Smooth muscle cell of the brain vasculature (primary cell): ENCODE data around the gene GMPPB.
"Not testable (repeated sequence)": the region's sequence is repeated elsewhere in the genome, so short reads cannot be mapped to it uniquely, and the experiment has no call there.

Source experiments
- DNase-seq: peaks from one replicate; pipeline ENCODE4 v3.0.0-alpha.2; 2012; ENCODE audit warnings: low read depth, low spot score

GMPPB gene

DNA sequence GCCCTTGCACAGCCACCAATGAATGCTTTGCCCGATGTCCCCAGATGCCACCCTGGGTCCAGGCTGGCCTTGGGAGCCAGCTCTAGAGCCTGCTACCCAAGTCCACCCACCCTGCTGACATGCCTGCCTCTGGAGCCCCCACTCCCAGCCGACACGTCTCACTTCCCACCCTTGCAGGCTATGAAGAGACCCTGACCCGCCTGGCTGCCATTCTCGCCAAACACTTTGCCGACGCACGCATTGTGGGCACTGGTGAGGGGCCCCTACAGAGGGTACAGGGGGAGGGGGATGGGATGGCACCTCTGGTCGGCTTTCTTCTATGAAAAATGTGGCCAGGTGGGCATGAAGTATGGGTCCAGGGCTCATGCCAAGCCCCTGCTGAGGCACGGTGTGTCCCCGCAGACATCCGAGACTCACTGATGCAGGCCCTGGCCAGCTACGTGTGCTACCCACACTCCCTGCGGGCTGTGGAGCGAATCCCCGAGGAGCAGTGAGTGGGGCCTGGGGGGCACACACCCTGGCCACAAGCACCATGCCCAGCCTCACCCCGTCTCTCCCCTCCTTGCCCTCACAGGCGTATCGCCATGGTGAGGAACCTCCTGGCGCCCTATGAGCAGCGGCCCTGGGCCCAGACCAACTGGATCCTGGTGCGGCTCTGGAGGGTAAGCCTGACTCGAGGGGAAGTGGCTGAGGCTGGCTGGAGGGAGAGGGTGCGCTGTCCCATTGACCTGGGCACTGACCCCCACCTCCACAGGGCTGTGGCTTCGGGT is 10.2 kb downstream of the GMPPB start:
- no peak for DNase-seq

- DNase-seq: no peak
Measured at GRCh38 chr3:49712631-49713317, 11.0 kb downstream of the GMPPB start.

- DNase-seq: no peak
Measured at GRCh38 chr3:49712166-49712565, 11.6 kb downstream of the GMPPB start.

- no peak for DNase-seq
Measured at GRCh38 chr3:49711489-49711888, 12.3 kb downstream of the GMPPB start.

- DNase-seq: no peak
Measured at GRCh38 chr3:49709852-49710251, 13.9 kb downstream of the GMPPB start.

GRCh38 chr3:49707113-49707480 is 16.7 kb downstream of the GMPPB start:
- DNase-seq: no peak

- no peak for DNase-seq
Measured at GRCh38 chr3:49706456-49707112, 17.2 kb downstream of the GMPPB start.

DNA sequence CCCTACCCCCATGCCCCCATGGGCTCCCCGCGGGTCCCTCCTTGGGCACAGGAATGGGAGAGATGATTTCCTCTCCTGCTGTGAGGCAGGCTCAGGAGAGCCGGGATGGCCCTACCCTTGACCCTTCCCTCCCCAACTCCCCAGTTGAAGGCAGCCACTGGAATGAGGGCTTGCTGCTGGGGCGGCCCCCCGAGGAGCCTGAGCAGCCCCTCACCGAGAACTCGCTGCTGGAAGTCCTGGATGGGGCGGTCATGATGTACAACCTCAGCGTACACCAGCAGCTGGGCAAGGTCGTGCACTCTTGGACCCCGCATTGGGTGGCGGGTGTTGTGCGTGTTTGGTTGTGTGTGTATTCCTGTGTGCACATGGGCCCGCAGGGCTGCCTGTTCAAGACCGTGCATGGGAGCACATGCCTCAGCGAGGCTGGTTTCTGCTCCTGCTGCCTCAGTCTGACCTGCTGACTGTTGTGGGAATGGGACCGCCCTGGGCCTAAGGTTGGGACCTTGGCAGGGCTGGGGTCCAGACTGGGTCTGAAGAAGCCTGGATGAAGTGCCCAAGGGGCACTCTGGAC is 18.3 kb downstream of the GMPPB start:
- no peak for DNase-seq

GRCh38 chr3:49704629-49705028 is 19.1 kb downstream of the GMPPB start:
- no peak for DNase-seq

- DNase-seq: no peak
Measured at GRCh38 chr3:49703956-49704355, 19.8 kb downstream of the GMPPB start.

DNA sequence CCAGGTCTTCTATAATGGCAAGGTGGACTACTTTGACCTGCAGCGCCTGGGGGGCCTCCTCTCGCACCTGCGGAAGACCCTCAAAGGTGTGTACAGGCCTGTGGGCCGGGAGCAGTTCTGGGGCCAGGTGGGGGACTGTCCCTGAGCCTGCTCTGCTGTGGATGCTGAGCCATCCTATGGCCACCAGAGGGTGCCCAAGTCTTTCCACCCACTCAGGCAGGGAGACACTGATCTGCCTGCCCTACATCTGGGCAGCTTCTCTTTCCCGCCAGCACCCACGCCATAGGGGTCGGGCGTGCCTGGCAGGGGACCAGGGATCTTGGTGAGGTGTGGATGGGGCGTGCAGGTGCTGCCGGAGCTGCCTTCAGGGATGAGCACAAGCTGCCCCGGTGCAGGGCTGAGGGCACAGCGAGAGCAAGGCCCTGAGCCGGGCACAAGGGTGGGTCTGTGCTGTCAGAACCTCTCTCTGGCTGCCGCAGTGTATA is 20.3 kb downstream of the GMPPB start:
- no peak for DNase-seq

- no peak for DNase-seq
Measured at GRCh38 chr3:49702672-49703071, 21.1 kb downstream of the GMPPB start.

DNA sequence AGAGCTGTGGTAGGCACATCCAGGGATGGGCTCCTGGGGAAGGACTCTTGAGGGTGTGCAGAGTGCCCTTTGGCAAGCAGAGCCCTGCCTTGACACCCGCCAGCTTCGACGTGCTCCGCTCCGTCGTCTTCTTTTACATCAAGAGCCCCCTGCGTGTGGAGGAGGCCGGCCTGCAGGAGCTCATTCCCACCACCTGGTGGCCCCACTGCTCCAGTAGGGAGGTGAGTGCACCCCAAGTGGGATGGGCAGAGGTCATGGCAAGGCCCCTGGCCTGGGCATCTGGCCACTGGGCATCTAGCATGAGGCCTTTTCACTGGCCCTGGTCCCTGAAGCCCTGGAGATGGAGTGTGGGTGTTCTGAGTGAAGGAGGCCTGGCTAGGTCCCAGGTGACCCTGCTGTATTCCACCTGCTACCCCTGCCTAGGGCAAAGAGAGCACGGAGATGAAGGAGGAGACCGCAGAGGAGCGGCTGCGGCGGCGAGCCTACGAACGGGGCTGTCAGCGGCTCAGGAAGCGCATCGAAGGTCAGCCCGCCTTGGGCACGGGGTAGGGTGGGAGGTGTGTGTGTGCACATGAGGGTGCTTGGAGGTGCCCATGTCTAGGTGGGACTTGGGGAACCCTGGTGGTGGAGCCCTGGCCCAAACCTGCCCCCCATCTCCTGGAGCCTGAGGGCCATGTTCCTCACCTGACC is 22.2 kb downstream of the GMPPB start:
- no peak for DNase-seq

GRCh38 chr3:49700453-49701128 is 23.2 kb downstream of the GMPPB start:
- no peak for DNase-seq

- no peak for DNase-seq
Measured at GRCh38 chr3:49700014-49700413, 23.7 kb downstream of the GMPPB start.

GRCh38 chr3:49699281-49699979 is 24.3 kb downstream of the GMPPB start:
- no peak for DNase-seq

- not testable (repeated sequence) for DNase-seq
Measured at GRCh38 chr3:49695350-49696015, 28.3 kb downstream of the GMPPB start.

DNA sequence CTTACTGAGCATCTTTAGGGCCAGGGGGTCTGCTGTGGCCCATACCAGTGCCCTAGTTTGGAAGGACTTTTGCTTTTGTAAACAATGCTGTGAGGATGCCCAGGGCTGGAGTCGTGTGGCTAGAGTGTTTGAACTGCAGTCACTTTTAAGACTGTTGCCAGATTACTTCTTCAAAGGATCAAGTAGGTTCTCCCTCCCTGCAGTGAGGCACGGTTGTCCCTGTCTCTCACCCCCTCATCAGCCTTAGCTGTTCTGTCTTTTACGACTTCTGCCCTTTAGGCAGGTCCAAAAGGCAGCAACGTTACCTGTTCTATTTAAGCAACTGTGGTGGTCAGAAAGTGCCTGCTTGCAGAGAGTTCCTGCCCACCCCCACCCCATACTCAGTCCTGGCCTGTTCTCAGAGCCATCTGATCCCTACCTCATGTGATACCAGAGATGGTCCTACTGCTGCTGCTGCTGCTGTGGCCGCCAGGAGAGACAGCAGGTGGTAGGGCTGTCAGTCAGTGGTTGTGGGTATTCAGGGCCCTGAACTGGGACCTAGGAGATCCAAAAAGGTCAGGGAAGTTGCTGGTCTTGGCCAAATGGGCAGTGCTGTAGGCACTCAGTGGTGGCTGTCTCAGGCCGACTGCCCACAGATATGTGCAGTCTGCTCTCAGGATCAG is 29.2 kb downstream of the GMPPB start:
- not testable (repeated sequence) for DNase-seq

GRCh38 chr3:49691481-49691880 is 32.3 kb downstream of the GMPPB start:
- not testable (repeated sequence) for DNase-seq
